Epithelial cell of proximal tubule (primary cell): ENCODE results near the gene CLNK. TPM values are rescaled to one million over a fixed set of nuclear protein-coding genes. Genes with fewer than 3 reads are reported as not detected.

Source experiments
- DNase-seq: peaks from one replicate; pipeline ENCODE4 v3.0.0-alpha.2; 2011; ENCODE audit warnings: low read depth
- H3K4me3 ChIP-seq: 2 replicates; pipeline ENCODE4 v1.5.1; 2011; ENCODE audit warnings: low read depth, mild to moderate bottlenecking, low read length
- total RNA-seq: library from RNA; depleted of rRNA; stranded (reverse); fragments of >200 nt; gene quantifications from 2 replicates; pipeline ENCODE4 v1.2.3, GENCODE V29; 2015
- TF ChIP-seq, protein P1 (sequence below): conservative IDR thresholded peaks from 2 replicates; pipeline ENCODE4 v1.5.1; 2012; ENCODE audit warnings: low read depth, mild to moderate bottlenecking, low read length

The CLNK gene
- total RNA-seq, 1 donor from 2014 or later = not detected

- H3K4me3 ChIP-seq = no peak overlapping the region
- TF ChIP-seq, protein P1, sequence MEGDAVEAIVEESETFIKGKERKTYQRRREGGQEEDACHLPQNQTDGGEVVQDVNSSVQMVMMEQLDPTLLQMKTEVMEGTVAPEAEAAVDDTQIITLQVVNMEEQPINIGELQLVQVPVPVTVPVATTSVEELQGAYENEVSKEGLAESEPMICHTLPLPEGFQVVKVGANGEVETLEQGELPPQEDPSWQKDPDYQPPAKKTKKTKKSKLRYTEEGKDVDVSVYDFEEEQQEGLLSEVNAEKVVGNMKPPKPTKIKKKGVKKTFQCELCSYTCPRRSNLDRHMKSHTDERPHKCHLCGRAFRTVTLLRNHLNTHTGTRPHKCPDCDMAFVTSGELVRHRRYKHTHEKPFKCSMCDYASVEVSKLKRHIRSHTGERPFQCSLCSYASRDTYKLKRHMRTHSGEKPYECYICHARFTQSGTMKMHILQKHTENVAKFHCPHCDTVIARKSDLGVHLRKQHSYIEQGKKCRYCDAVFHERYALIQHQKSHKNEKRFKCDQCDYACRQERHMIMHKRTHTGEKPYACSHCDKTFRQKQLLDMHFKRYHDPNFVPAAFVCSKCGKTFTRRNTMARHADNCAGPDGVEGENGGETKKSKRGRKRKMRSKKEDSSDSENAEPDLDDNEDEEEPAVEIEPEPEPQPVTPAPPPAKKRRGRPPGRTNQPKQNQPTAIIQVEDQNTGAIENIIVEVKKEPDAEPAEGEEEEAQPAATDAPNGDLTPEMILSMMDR = no peak
- no peak for DNase-seq
Measured at GRCh38 chr4:10495651-10496050, 188.9 kb downstream of the CLNK start.

GRCh38 chr4:10492464-10492863 lies 192.1 kb downstream of the CLNK start:
- no peak for DNase-seq
- TF ChIP-seq, protein P1 = no peak
- no peak overlapping the region for H3K4me3 ChIP-seq

GRCh38 chr4:10491401-10491800 lies 193.2 kb downstream of the CLNK start:
- no peak overlapping the region for H3K4me3 ChIP-seq
- TF ChIP-seq, protein P1 = no peak
- DNase-seq = no peak

- TF ChIP-seq, protein P1 = no peak
- H3K4me3 ChIP-seq = no peak overlapping the region
- DNase-seq = no peak
Measured at GRCh38 chr4:10490996-10491395, 193.6 kb downstream of the CLNK start.

- no peak for DNase-seq
- TF ChIP-seq, protein P1 = no peak
- no peak overlapping the region for H3K4me3 ChIP-seq
Measured at GRCh38 chr4:10482913-10483312, 201.7 kb downstream of the CLNK start.

GRCh38 chr4:10480616-10481015 lies 204.0 kb downstream of the CLNK start:
- DNase-seq = no peak
- TF ChIP-seq, protein P1 = no peak
- no peak overlapping the region for H3K4me3 ChIP-seq

DNA sequence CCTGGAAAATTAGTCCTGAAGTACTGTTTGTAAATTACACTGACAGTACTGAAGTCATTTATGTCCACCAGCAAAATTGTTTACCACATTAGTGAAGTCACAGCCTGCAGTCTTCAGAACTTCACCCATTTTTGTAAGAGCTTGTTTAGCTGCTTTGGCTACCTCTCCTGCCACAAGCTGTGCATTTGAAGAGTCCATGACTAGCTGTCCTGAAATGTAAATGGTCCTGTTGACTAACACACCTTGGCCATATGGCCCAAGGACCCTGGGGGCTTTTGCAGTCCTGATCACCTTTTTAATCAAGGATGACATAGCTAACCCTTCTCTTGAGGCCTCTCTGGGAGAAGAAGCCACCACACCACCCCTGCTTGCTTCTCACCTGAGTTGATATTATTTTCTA lies 205.9 kb downstream of the CLNK start:
- no peak overlapping the region for H3K4me3 ChIP-seq
- no peak for DNase-seq
- TF ChIP-seq, protein P1 = no peak
